Adipocyte (in vitro differentiated cells): Measurements from ENCODE around the gene SIRT1.
"Not testable (repeated sequence)": the region's sequence is repeated elsewhere in the genome, so short reads cannot be mapped to it uniquely, and the experiment has no call there.

Source experiments
- DNase-seq: peaks from one replicate; pipeline ENCODE4 v3.0.0-alpha.2; 2015; ENCODE audit warnings: low read depth
- H3K27me3 ChIP-seq: replicated peaks from 2 replicates; pipeline ENCODE4 v1.7.0; 2013; ENCODE audit warnings: mild to moderate bottlenecking, low read length, moderate library complexity; ENCODE audit not compliant: control insufficient read depth, insufficient read depth
- H3K36me3 ChIP-seq: 2 replicates; pipeline ENCODE4 v1.7.0; 2013; ENCODE audit warnings: low read length, mild to moderate bottlenecking, moderate library complexity; ENCODE audit not compliant: control insufficient read depth, insufficient read depth, severe bottlenecking
- H3K4me1 ChIP-seq: 2 replicates; pipeline ENCODE4 v1.7.0; 2013; ENCODE audit warnings: mild to moderate bottlenecking, low read length, moderate library complexity; ENCODE audit not compliant: control insufficient read depth, insufficient read depth
- H3K4me3 ChIP-seq: 2 replicates; pipeline ENCODE4 v1.7.0; 2013; ENCODE audit warnings: mild to moderate bottlenecking, low read length, moderate library complexity
- H3K9ac ChIP-seq: 2 replicates; pipeline ENCODE4 v1.7.0; 2013; ENCODE audit warnings: mild to moderate bottlenecking, low read length, moderate library complexity
- H3K9me3 ChIP-seq: 2 replicates; pipeline ENCODE4 v1.7.0; 2013; ENCODE audit warnings: mild to moderate bottlenecking, low read length, moderate library complexity; ENCODE audit not compliant: control insufficient read depth

SIRT1 gene

GRCh38 chr10:67852761-67853160, 31.7 kb upstream of the SIRT1 start:
- Histone ChIP-seq H3K4me1 (no peaks in the 10 kb centered on the region), H3K27me3 (no peaks in the 10 kb centered on the region), H3K4me3 (no peak overlapping the region), H3K36me3 (no peaks in the 10 kb centered on the region), H3K9ac (no peak overlapping the region), H3K9me3 (no peaks in the 10 kb centered on the region)
- DNase-seq: no peak

- H3K4me3 ChIP-seq: no peak overlapping the region
- no peaks in the 10 kb centered on the region for H3K9me3 ChIP-seq
- DNase-seq: no peak
- H3K36me3 ChIP-seq: no peaks in the 10 kb centered on the region
- no peaks in the 10 kb centered on the region for H3K27me3 ChIP-seq
- H3K9ac ChIP-seq: no peak overlapping the region
- no peaks in the 10 kb centered on the region for H3K4me1 ChIP-seq
Observed at GRCh38 chr10:67853512-67853911, 30.9 kb upstream of the SIRT1 start.

- Histone ChIP-seq H3K9me3 (no peaks in the 10 kb centered on the region), H3K36me3 (no peaks in the 10 kb centered on the region), H3K27me3 (no peaks in the 10 kb centered on the region), H3K4me1 (no peaks in the 10 kb centered on the region), H3K9ac (no peak overlapping the region), H3K4me3 (no peak overlapping the region)
- DNase-seq: no peak
Observed at GRCh38 chr10:67858971-67859370, 25.5 kb upstream of the SIRT1 start.

- DNase-seq: no peak
- Histone ChIP-seq H3K4me1 (no peaks in the 10 kb centered on the region), H3K27me3 (no peaks in the 10 kb centered on the region), H3K9me3 (no peaks in the 10 kb centered on the region), H3K4me3 (no peak overlapping the region), H3K36me3 (no peaks in the 10 kb centered on the region), H3K9ac (no peak overlapping the region)
Observed at GRCh38 chr10:67861750-67862432, 22.6 kb upstream of the SIRT1 start.

GRCh38 chr10:67863094-67863493, 21.4 kb upstream of the SIRT1 start:
- no peaks in the 10 kb centered on the region for H3K27me3 ChIP-seq
- no peak for DNase-seq
- H3K36me3 ChIP-seq: no peaks in the 10 kb centered on the region
- no peaks in the 10 kb centered on the region for H3K9me3 ChIP-seq
- H3K9ac ChIP-seq: no peak overlapping the region
- no peak overlapping the region for H3K4me3 ChIP-seq
- no peaks in the 10 kb centered on the region for H3K4me1 ChIP-seq

GRCh38 chr10:67864607-67865371, 19.7 kb upstream of the SIRT1 start:
- no peak for DNase-seq
- Histone ChIP-seq H3K9me3 (no peaks in the 10 kb centered on the region), H3K36me3 (no peaks in the 10 kb centered on the region), H3K9ac (no peak overlapping the region), H3K4me1 (no peaks in the 10 kb centered on the region), H3K4me3 (no peak overlapping the region), H3K27me3 (no peaks in the 10 kb centered on the region)

GRCh38 chr10:67868132-67868531, 16.3 kb upstream of the SIRT1 start:
- no peaks in the 10 kb centered on the region for H3K27me3 ChIP-seq
- H3K9ac ChIP-seq: no peak overlapping the region
- H3K9me3 ChIP-seq: no peaks in the 10 kb centered on the region
- no peaks in the 10 kb centered on the region for H3K4me1 ChIP-seq
- no peaks in the 10 kb centered on the region for H3K36me3 ChIP-seq
- no peak for DNase-seq
- no peak overlapping the region for H3K4me3 ChIP-seq

- Histone ChIP-seq H3K4me3 (no peak overlapping the region), H3K9me3 (no peaks in the 10 kb centered on the region), H3K4me1 (no peaks in the 10 kb centered on the region), H3K27me3 (no peaks in the 10 kb centered on the region), H3K9ac (no peak overlapping the region), H3K36me3 (no peaks in the 10 kb centered on the region)
- DNase-seq: no peak
Observed at GRCh38 chr10:67869996-67870395, 14.5 kb upstream of the SIRT1 start.

- Histone ChIP-seq H3K36me3 (no peaks in the 10 kb centered on the region), H3K4me3 (no peak overlapping the region), H3K9ac (no peak overlapping the region), H3K4me1 (no peaks in the 10 kb centered on the region), H3K9me3 (no peaks in the 10 kb centered on the region), H3K27me3 (no peaks in the 10 kb centered on the region)
- no peak for DNase-seq
Observed at GRCh38 chr10:67875340-67876238, 8.9 kb upstream of the SIRT1 start.

- H3K36me3 ChIP-seq, H3K27me3 ChIP-seq, DNase-seq, H3K9me3 ChIP-seq, H3K9ac ChIP-seq, H3K4me1 ChIP-seq, H3K4me3 ChIP-seq: not testable (repeated sequence)
Observed at GRCh38 chr10:67877421-67877820, 7.0 kb upstream of the SIRT1 start.

- Histone ChIP-seq H3K36me3 (no peaks in the 10 kb centered on the region), H3K9ac (no peak overlapping the region), H3K4me1 (no peaks in the 10 kb centered on the region), H3K9me3 (no peaks in the 10 kb centered on the region), H3K27me3 (no peaks in the 10 kb centered on the region), H3K4me3 (no peak overlapping the region)
- no peak for DNase-seq
Observed at GRCh38 chr10:67878133-67878532, 6.3 kb upstream of the SIRT1 start.
